OCI-LY1 (cell line): ENCODE results near the gene TTC13.

ENCODE experiments used
- EZH2 ChIP-seq: fragments of 200-600 bp; sonication (generic), shearing (Covaris generic); IDR thresholded peaks from 2 replicates; pipeline ENCODE4 v1.8.0; 2017; ENCODE audit warnings: borderline replicate concordance, mixed run types, mild to moderate bottlenecking, antibody characterized with exemption, low read length, moderate library complexity, mixed read lengths
- TF ChIP-seq, protein P1 (sequence below): fragments of 200-600 bp; sonication (generic), shearing (Covaris generic); IDR thresholded peaks from 2 replicates; pipeline ENCODE4 v1.5.1; 2017; ENCODE audit warnings: mild to moderate bottlenecking, antibody characterized with exemption, low read length, moderate library complexity, mixed read lengths

DNA sequence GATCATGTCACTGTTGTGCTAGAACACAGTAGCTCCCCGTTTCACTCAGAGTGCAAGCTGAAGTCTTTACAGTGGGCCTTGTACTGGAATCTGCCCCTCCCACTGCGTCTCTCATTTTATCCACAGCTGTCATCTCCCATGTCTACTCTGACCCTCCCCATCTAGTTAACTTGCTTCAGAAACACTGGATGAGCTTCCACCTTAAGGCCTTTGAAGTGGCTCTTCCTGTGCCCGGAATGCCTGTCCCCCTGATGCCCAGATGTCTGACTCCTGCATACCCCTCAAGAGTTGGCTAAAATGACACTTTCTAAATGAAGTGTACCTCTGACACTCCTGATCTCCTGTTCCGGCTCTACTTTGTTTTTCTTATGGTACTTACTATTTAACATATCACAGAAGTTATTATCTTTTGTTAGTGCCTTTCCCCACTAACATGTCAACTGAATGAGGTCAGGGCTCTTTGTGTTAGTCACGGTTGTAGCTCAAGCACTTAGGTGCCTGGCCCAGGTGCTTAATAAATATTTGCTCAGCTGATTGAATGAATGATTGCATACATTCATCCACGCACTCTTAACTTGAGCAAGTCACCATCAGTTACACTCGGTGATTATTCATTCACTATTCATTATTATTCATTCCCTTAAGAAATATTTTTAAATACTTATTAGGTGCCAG lies 13.6 kb upstream of the TTC13 start:
- TF ChIP-seq, protein P1, sequence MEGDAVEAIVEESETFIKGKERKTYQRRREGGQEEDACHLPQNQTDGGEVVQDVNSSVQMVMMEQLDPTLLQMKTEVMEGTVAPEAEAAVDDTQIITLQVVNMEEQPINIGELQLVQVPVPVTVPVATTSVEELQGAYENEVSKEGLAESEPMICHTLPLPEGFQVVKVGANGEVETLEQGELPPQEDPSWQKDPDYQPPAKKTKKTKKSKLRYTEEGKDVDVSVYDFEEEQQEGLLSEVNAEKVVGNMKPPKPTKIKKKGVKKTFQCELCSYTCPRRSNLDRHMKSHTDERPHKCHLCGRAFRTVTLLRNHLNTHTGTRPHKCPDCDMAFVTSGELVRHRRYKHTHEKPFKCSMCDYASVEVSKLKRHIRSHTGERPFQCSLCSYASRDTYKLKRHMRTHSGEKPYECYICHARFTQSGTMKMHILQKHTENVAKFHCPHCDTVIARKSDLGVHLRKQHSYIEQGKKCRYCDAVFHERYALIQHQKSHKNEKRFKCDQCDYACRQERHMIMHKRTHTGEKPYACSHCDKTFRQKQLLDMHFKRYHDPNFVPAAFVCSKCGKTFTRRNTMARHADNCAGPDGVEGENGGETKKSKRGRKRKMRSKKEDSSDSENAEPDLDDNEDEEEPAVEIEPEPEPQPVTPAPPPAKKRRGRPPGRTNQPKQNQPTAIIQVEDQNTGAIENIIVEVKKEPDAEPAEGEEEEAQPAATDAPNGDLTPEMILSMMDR: no peak
- no peak for TF ChIP-seq EZH2
